Measurements from ENCODE around the gene AGTPBP1.
A peak's percentile ranks its signal among the peaks of the same experiment; 100 is the strongest.
"Not testable (repeated sequence)": the region's sequence is repeated elsewhere in the genome, so short reads cannot be mapped to it uniquely, and the experiment has no call there.

Gene AGTPBP1

DNA sequence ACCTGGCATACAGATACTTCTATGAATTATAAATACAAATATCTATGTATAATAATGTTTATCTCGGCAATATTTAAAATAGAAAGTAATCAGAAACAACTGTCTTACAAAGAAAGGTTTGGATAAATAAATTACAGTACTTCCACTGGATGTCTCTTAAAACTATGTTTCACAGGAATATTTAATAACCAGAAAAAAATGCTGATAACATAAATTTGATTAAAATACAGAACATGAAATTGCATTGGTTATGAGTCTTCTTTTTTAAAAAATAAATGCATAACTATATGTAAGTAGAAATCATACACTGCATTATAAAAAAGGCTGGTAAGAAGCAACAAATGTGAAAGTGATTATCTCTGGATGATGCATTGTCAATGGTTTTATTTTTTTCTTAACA is 126.0 kb downstream of the AGTPBP1 start:
- peaks cover 40% of the 10 kb centered on the region for H3K36me3 Mint-ChIP-seq
- ATAC-seq (no peak), DNase-seq (ENCODE audit: low spot score in 2 of 2) (no peak)
- H3K4me3 Mint-ChIP-seq, result no peak overlapping the region
- no peaks in the 10 kb centered on the region for H3K9me3 Mint-ChIP-seq
- no peak overlapping the region for H3K27ac Mint-ChIP-seq
- H3K4me1 Mint-ChIP-seq, result no peaks in the 10 kb centered on the region

DNA sequence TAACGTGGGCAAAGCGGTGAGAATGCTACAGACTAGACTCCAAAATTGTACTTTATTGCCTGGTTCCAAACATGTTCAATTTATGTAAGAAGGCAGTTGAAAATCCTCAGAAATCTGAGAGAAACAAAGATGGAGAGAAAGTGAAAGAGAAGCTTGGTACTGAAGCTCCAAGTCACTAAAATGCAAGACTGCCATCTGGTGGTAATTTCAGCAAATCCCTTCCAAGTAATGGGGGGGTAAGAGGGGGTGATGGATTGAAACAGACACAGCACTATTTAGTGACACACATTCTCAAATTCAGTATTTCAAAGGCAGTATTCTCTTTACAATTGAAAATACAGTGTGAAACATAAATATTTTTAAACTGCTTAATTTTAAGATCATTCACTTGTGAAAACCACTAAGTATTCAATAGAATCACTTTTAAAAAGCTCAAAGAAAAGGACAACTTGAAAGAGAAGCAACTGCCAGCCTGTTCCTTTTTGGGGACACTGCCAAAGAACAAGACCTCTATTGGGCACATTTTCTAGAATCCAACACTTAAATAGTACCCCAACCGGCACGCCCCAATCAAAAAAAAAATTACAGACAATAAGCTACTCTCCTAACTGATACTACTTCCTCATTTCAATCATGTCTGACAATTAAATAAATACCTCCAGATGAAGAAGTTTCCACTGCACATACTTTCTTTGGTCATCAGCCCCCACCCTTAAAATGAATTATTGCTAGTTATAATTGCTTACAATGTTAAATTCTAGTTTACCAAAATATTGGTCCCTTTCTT is 131.5 kb downstream of the AGTPBP1 start:
- Mint-ChIP-seq H3K9me3 (no peaks in the 10 kb centered on the region), H3K27ac (no peak overlapping the region), H3K36me3 (peaks cover 4% of the 10 kb centered on the region), H3K4me3 (no peak overlapping the region), H3K4me1 (peaks cover 9% of the 10 kb centered on the region)
- ATAC-seq, result peak; percentile 82
- peak; percentile 12 to 63 for DNase-seq (ENCODE audit: low spot score in 2 of 2)

DNA sequence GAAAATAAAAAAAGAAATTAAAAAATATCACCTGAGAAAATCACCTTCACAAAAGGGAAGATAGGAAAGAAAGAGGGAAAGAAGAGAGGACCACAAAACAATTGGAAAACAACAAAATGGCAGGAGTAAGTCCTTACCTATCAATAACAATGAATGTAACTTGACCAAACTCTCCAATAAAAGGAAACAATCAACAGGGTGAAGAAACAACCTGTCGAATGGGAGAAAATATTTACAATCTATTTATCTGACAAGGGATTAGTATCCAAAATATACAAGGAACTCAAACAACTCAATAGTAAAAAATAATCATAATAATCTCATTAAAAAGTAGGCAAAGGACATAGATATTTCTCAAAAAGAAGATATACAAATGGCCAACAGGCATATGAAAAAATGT is 135.8 kb downstream of the AGTPBP1 start:
- DNase-seq (ENCODE audit: low spot score in 2 of 2) (no peak), ATAC-seq (no peak)
- H3K4me1 Mint-ChIP-seq, result peaks cover 39% of the 10 kb centered on the region
- H3K4me3 Mint-ChIP-seq, result no peak overlapping the region
- H3K36me3 Mint-ChIP-seq, result peaks cover 6% of the 10 kb centered on the region
- H3K9me3 Mint-ChIP-seq, result no peaks in the 10 kb centered on the region
- no peak overlapping the region for H3K27ac Mint-ChIP-seq

- DNase-seq (ENCODE audit: low spot score in 2 of 2), result no peak
- Mint-ChIP-seq H3K4me3 (no peak overlapping the region), H3K36me3 (peaks cover 6% of the 10 kb centered on the region), H3K4me1 (peaks cover 39% of the 10 kb centered on the region), H3K9me3 (no peaks in the 10 kb centered on the region), H3K27ac (no peak overlapping the region)
- ATAC-seq, result no peak
Measured at GRCh38 chr9:85603936-85604335, 137.8 kb downstream of the AGTPBP1 start.

DNA sequence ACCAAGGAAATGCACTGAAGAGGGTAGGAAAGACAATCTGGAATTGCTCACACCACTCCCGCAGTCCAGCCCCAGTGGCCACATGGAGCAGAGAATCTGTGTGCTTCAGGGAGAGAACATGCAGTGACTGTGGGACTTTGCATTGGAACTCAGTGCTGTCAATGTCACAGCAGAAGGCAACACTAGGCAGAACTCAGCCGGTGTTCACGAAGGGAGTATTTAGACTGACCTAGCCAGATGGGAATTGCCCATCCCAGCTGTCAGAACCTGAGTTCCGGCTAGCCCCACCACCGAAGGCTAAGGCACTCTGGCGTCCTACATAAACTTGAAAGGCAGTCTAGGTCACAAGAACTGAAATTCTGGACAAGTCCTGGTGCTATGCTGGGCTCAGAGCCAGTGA is 139.0 kb downstream of the AGTPBP1 start:
- DNase-seq (ENCODE audit: low spot score in 2 of 2) (no peak), ATAC-seq (no peak)
- peaks cover 39% of the 10 kb centered on the region for H3K4me1 Mint-ChIP-seq
- peaks cover 6% of the 10 kb centered on the region for H3K36me3 Mint-ChIP-seq
- H3K9me3 Mint-ChIP-seq, result no peaks in the 10 kb centered on the region
- peak overlapping the region; percentile 40 for H3K27ac Mint-ChIP-seq
- no peak overlapping the region for H3K4me3 Mint-ChIP-seq

- DNase-seq (ENCODE audit: low spot score in 2 of 2), result peak in 1 of 2 donors; percentile 67
- Mint-ChIP-seq H3K9me3 (no peaks in the 10 kb centered on the region), H3K27ac (peak overlapping the region; percentile 83), H3K4me3 (no peak overlapping the region), H3K4me1 (peaks cover 39% of the 10 kb centered on the region), H3K36me3 (peaks cover 6% of the 10 kb centered on the region)
- peak; percentile 89 for ATAC-seq
Measured at GRCh38 chr9:85600675-85601263, 141.0 kb downstream of the AGTPBP1 start.

DNA sequence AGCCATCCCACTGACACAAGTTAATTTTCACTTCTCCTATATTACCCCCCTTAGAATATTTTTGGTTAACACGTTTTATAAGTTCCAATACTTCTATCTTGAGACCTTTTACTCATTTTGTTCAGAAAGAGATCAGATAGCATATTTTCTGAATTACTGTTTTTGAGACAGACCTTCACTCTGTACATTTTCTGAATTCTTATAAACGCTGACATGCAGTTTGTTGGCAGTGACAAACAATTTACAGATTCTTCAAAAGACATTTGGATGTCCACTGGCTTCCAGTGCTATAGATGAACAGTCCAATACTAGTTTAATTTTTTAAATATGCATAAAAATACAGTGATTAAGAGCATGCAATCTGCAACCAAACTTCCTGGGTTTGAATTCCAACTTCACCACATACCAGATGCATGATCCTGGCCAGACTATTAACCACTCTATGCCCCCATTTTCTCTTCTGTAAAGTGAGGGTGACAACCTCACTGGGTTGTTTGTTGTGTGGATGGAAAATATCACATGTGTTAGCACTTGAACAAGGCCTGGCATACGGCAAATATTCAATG is 142.1 kb downstream of the AGTPBP1 start:
- H3K27ac Mint-ChIP-seq, result no peak overlapping the region

DNA sequence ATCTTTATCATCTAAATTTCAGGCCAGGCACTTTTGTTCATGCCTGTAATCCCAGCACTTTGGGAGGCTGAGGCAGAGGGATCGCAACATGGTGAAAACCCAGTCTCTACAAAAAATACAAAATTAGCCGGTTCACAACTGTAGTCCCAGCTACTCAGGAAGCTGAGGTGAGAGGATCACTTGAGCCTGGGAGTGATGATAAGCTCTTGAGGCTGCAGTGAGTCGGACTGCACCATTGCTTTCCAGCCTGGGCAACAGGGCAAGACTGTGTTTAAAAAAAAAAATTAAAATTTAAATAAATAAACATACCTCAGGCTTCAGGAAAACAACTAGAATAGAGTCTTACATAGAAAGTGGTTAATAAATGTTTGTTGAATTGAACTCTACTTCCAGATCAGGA is 147.4 kb downstream of the AGTPBP1 start:
- Mint-ChIP-seq H3K36me3 (peaks cover 38% of the 10 kb centered on the region), H3K4me1 (peaks cover 9% of the 10 kb centered on the region), H3K27ac (no peak overlapping the region), H3K4me3 (no peak overlapping the region), H3K9me3 (no peaks in the 10 kb centered on the region)
- DNase-seq (ENCODE audit: low spot score in 2 of 2) (no peak), ATAC-seq (no peak)

More for the DNA sequence above, 142.1 kb downstream of the AGTPBP1 start:
- Mint-ChIP-seq H3K9me3 (no peaks in the 10 kb centered on the region), H3K4me3 (no peak overlapping the region), H3K4me1 (peaks cover 39% of the 10 kb centered on the region), H3K36me3 (peaks cover 11% of the 10 kb centered on the region)
- ATAC-seq (no peak), DNase-seq (ENCODE audit: low spot score in 2 of 2) (no peak)

DNA sequence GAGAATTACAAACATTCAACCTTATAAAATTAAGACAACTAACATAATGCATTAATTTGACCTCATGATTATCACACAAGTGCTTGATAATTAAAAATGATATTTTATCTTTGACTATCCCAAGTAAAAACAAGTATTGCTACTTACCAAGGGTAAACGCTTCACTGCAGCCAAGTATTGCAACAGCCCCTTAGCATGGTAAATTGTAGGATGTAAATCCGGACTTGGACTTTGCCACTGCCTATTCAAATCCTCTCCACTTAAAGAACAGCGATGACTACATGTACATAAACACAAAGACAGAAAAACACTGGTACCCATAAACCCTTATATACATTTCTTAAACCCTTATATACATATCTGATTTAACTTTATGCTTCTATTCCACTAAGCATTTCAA is 155.1 kb downstream of the AGTPBP1 start:
- no peak for ATAC-seq
- H3K27ac Mint-ChIP-seq, result no peak overlapping the region

DNA sequence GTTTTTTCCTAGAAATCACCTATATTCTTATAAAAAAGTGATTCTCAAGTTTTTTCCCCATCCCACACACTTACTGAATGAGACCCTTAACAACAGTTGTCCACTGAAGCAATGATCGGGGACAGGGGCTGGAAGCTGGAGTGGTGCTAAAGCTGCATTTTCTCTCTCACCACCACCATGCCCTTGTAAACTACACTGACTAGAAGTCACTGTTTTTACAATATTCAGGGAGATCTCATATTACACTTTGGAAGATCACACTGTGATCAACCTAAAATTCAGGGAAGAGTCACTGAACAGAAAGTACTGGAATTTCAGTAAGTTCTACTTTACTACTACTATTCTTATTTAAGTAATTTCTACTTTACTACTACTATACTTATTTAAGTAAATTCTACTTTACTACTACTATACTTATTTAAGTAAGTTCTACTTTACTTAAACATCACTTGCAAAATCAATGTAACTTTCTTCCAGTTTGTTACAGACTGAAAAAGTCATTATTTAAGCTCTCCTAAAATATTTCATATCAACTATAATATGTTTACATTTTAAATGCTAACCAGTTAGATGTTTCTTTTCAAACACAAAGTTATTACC is 164.3 kb downstream of the AGTPBP1 start:
- no peak overlapping the region for H3K4me3 Mint-ChIP-seq
- DNase-seq (ENCODE audit: low spot score in 2 of 2), result no peak
- H3K36me3 Mint-ChIP-seq, result peaks cover 14% of the 10 kb centered on the region
- H3K4me1 Mint-ChIP-seq, result no peaks in the 10 kb centered on the region
- no peak overlapping the region for H3K27ac Mint-ChIP-seq
- no peaks in the 10 kb centered on the region for H3K9me3 Mint-ChIP-seq
- no peak for ATAC-seq

More for the DNA sequence above, 155.1 kb downstream of the AGTPBP1 start:
- Mint-ChIP-seq H3K9me3 (no peaks in the 10 kb centered on the region), H3K36me3 (peaks cover 51% of the 10 kb centered on the region), H3K4me3 (no peak overlapping the region), H3K4me1 (peaks cover 7% of the 10 kb centered on the region)
- DNase-seq (ENCODE audit: low spot score in 2 of 2), result no peak

GRCh38 chr9:85575868-85576267 is 165.9 kb downstream of the AGTPBP1 start:
- Mint-ChIP-seq H3K4me3 (no peak overlapping the region), H3K27ac (no peak overlapping the region), H3K4me1 (no peaks in the 10 kb centered on the region), H3K36me3 (peaks cover 25% of the 10 kb centered on the region), H3K9me3 (no peaks in the 10 kb centered on the region)
- no peak for ATAC-seq
- no peak for DNase-seq (ENCODE audit: low spot score in 2 of 2)

GRCh38 chr9:85573546-85573945 is 168.2 kb downstream of the AGTPBP1 start:
- not testable (repeated sequence) for H3K4me1 Mint-ChIP-seq, H3K27ac Mint-ChIP-seq

DNA sequence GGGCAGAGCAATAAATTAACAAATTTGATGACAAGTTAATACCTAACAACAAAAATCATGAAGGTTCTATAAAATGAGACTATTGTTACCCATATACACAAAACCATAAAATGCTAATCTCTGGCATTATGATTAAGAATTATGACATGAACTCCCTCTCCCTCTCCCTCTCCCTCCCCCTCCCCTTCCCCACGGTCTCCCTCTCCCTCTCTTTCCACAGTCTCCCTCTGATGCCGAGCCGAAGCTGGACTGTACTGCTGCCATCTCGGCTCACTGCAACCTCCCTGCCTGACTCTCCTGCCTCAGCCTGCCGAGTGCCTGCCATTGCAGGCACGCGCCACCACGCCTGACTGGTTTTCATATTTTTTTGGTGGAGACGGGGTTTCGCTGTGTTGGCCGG is 168.8 kb downstream of the AGTPBP1 start:
- not testable (repeated sequence) for H3K4me3 Mint-ChIP-seq; H3K27ac Mint-ChIP-seq; DNase-seq (ENCODE audit: low spot score in 2 of 2); H3K4me1 Mint-ChIP-seq; ATAC-seq; H3K9me3 Mint-ChIP-seq
- H3K36me3 Mint-ChIP-seq, result peaks cover 32% of the 10 kb centered on the region

More at GRCh38 chr9:85573546-85573945, 168.2 kb downstream of the AGTPBP1 start:
- H3K9me3 Mint-ChIP-seq; DNase-seq (ENCODE audit: low spot score in 2 of 2); H3K4me3 Mint-ChIP-seq; ATAC-seq: not testable (repeated sequence)
- peaks cover 30% of the 10 kb centered on the region for H3K36me3 Mint-ChIP-seq

DNA sequence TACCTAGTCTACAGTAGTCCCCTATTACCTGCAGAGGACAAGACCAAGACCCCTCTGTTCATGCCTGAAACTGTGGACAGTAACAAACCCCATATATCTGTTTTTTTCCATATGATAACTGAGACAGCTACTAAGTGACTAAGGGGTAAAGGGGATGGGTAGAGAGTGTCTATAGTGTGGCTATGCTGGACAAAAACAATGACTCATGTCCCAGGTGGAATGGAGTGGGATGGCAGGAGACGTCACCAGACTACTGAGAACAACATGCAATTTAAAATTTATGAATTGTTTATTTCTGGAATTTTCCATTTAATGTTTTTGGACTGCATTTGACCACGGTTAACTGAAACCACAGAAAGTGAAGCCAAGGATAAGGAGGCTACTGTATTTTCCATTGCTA is 171.8 kb downstream of the AGTPBP1 start:
- DNase-seq (ENCODE audit: low spot score in 2 of 2), result no peak

DNA sequence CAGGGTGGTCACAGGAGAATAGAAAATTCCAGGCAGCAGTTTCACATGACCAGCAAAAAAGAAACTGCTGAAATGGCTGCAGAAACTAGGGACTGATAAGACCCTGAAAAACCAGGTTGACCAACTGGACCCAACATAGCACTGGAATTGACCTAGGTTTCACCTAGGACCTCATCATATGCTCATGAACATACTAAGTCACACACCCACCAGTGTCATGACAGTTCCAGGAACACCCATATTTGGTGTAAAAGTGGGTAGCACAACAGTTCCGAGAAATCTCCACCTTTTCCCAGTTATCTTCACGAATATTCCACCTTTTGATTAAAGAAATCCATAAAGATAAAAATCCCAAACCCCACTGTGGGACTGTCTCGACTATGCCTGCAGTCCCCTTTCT is 182.2 kb downstream of the AGTPBP1 start:
- Mint-ChIP-seq H3K4me3 (no peak overlapping the region), H3K9me3 (no peaks in the 10 kb centered on the region), H3K36me3 (peaks cover 12% of the 10 kb centered on the region), H3K27ac (no peak overlapping the region), H3K4me1 (peaks cover 17% of the 10 kb centered on the region)
- ATAC-seq (no peak), DNase-seq (ENCODE audit: low spot score in 2 of 2) (no peak)

More for the DNA sequence above, 171.8 kb downstream of the AGTPBP1 start:
- H3K27ac Mint-ChIP-seq, result no peak overlapping the region
- no peak overlapping the region for H3K4me3 Mint-ChIP-seq
- no peaks in the 10 kb centered on the region for H3K9me3 Mint-ChIP-seq
- ATAC-seq, result no peak
- H3K4me1 Mint-ChIP-seq, result no peaks in the 10 kb centered on the region
- peaks cover 41% of the 10 kb centered on the region for H3K36me3 Mint-ChIP-seq

Data from stimulated activated effector memory CD8-positive, alpha-beta T cell treated with anti-CD3 and anti-CD28 coated beads, Interleukin-12 subunit alpha, Interleukin-12 subunit beta, amount 100 ng/mL, for 72 hours (primary cell).